Suppressor macrophage (primary cell): Measurements from ENCODE around the gene STAT5B.
A peak's percentile ranks its signal among the peaks of the same experiment; 100 is the strongest.
"Not testable (repeated sequence)": the region's sequence is repeated elsewhere in the genome, so short reads cannot be mapped to it uniquely, and the experiment has no call there.

Experiments used
- DNase-seq, 4 experiments: peaks; one replicate each; pipeline ENCODE4 v3.0.0-alpha.2; 2020 to 2022

The STAT5B gene

DNA sequence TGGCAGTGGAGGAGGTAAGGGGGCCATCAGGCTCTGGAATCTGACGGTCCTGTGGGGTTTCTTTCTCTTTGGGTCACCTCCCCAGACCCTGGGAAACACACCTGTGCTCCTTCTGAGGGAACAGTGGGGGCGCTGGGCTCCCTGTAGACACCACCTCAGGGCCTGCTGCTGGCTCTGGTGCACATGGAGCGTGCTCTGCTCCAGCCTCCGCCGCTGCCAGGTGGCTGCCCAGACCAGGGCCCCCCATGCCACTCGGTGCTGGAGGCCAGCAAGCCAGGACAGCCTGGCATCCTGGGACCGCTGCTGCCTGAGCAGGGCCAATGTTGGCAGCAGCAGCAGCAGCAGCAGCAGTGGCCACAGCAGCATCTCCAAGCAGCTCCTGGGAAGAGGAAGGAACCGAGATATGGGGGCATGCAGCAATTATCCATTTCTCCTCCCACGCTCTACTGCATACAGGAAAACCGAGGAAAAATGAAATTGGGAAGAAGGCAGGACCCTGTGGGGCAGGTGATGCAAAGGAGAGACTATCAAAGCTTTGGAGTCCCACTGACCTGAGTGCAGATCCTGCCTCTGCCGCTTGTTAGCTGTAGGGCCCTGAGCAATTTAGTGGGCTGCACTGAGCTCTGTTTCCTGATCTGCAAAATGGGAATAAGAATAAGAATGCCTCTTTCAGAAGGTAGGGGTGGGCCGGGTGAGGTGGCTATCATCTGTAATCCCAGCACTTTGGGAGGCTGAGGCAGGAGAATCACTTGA, 82.8 kb downstream of the STAT5B start:
- DNase-seq: peak in 1 of 4 experiments; percentile 30

DNA sequence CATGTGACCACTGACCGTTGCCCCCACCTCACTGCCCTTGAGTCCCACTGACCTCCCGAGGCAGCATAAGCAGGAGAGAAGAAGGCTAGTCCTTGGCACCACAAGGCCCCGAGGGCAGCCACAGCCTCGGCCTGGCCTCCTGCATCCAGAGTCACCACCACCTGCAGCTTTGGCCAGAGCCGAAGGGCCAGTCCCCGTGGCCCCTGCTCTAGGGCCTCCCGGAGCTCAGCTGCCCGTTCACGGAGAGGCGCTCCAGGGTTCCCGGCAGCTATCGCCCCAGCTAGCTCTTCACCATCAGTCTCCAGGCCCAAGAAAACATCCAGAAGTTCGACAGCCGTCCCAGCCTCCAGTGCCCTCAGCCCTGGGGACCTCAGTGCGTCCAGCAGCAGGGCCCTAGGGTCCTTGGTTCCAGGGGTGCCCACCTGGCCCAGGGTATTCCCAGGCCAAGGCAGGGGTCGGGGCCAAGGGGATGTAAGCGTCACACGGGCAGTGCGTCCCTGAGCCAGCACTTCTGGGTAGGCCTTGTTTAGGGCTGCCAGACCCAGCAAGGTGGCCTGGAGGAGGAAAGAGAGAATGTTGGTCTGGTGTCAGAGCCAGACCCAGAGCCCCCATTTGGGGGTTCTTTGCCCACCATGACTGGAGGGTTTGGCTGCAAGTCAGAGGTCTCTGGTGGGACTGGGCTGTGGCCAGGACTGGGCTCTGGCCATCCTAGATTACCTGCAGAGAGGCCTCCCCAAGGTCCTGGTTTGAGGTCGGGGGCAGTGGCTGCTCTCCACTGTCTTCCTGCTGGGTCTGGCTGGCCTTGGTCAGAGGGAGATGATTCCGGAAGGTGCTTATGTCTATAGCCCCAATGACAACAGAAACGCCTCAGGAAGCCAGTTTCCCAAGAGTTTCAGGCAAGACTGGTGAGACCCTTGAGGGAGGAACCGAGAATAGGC, 83.7 kb downstream of the STAT5B start:
- DNase-seq: no peak

DNA sequence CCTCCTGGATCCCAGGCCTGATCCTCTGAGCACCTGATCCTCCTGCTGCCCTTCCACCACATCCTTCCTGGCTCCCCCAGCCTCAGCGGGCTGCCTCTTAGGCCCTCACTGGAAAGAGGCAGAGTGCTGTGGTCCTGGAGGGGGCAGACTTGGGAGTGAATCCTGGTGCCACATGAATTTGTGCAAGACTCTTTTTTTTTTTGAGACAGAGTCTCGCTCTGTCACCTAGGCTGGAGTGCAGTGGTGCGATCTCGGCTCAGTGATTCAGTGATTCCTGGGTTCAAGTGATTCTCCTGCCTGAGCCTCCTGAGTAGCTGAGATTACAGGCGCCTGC, 84.9 kb downstream of the STAT5B start:
- no peak for DNase-seq

GRCh38 chr17:42190491-42191274, 85.5 kb downstream of the STAT5B start:
- no peak for DNase-seq

DNA sequence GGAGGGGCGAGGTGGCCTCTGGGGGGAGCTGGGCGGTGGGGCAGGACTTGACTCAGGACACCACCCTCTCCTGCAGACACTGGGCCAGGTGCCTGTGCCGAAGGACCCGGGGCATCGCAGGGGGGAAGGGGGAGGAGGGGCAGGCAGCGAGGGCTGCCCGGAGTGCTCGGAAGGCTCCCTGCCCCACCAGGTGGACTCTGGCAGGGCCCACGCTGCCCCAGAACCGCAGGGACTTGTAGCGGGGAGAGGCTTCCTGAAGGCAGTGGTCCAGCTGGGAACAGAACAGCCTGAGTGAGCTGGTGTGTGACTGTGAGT, 86.6 kb downstream of the STAT5B start:
- no peak for DNase-seq

DNA sequence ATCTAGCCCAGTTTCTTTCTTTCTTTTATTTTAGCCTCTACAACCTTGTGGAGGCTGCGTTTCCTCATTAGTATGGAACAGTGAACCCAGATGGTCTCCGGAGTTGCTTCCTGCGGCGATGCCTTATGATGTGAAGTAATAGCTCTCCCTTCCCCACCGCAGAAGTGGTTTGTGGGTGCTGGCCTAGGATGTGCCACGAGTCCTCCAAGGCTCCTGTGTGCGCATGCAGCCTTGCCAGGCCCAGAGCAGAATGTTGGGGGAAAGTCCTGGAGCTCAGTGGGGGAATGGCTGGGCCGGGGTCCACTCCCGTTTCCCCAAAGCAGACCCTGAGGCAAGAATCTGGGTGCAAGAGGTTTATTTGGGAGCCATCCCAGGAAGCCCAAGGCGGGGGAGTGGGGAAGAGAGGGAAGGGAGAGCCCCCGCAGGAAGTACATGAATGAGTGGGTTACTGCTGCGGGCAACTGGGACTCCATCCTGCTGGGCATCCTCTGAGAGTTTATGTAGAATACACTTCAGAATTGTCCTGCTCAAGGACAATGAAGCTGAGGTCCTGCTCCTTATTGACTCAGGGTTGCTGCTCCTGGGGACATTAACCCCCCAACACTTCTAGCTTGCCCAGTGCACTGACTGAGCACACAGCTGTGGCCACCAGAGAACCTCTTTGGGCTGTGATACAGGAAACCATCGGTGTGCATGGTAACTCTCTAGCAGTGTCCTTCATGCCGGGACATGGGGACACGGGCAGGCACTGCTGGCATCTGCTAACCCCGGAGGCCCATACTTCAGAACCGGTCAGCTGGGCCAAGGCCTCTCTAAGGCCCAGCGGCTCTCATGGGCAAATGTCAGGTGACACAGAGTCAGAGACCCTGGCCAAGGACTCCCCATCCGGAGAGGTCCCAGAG, 87.2 kb downstream of the STAT5B start:
- DNase-seq: peak; percentile 87 to 92 (median 90)

DNA sequence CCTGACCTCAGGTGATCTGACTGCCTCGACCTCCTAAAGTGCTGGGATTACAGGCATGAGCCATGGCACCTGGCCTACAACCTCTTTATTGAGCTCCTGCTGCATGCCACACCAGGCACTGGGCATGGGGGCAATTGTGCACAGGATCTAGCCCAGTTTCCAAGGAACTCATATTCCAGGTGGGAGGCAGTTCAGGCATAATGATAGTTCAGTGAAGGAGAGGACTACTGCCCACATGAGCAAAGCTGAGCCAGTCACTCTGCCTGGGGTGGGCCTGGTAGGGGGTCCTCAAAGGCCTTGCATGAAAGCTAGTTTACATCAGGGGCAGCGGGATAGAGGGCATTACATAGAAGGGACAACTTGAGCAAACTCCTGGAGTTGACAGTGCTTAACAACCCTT, 88.4 kb downstream of the STAT5B start:
- no peak for DNase-seq

DNA sequence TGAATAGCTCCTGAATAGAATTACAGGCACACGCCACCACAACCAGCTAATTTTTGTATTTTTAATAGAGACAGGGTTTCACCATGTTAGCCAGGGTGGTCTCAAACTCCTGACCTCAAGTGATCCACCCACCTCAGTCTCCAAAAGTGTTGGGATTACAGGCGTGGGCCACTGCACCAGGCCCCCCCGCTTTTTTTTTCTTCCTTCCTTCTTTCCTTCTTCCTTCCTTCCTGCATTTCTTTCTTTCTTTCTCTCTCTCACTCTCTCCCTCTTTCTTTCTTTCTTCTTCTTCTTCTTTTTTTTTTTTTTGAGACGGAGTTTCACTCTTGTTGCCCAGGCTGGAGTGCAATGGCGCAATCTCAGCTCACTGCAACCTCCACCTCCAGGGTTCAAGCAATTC, 90.0 kb downstream of the STAT5B start:
- not testable (repeated sequence) for DNase-seq

DNA sequence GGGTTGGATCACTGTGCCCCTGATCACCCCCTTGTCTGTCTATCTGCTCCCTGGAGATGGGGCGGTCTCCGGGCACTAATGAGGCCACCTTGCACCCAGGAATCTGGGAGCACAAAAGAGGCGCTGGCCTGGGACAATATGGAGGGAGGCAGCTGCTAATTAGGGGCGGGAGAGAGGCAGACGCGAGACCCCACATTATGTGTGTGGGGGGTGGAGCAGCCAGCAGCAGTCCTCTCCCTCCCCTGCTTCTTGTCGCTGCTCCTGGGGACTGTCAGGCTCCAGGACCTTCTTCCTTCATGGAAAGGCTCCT, 90.6 kb downstream of the STAT5B start:
- no peak for DNase-seq

GRCh38 chr17:42184713-42185620, 91.2 kb downstream of the STAT5B start, which contains the start of gene HCRT:
HCRT (minus strand) TSS chr17:42185452; CDS start chr17:42185365, 87 bp downstream.
- peak; percentile 66 to 83 (median 79) for DNase-seq

GRCh38 chr17:42183741-42184711, 92.2 kb downstream of the STAT5B start:
- DNase-seq: peak; percentile 89 to 95 (median 92)

DNA sequence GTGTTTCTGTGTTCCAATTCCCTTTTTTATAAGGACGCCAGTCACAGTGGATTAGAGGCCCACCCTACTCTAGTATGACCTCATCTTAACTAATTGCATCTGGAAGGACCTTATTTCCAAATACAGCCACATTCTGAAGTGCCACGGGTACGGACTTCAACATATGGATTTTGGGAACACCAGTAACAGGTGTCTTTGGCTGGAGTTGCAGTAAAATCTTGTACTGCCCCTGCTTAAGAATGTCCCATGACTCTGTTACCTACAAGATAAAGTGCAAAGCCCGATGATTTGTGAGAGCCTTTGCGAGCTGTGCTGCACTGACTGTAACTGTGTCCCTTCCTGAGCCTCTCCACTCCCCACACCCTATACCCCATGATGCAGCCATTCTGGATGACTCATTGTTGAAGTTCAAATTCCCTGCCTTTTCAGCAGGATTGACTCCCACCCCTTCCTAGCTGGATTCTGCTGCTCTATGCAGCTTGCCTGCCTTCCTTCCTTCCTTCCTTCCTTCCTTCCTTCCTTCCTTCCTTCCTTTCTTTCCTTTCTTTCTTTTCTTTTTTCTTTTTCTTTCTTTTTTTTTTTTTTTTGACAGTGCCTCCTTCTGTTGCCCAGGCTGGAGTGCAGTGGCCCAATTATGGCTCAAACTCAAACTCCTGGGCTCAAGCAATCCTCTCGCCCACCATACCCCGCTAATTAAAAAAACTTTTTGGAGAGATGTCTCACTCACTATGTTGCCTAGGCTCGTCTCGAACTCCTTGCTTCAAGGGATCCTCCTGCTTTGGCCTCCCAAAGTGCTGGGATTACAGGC, 93.1 kb downstream of the STAT5B start:
- peak; percentile 77 to 89 (median 82) for DNase-seq

GRCh38 chr17:42181851-42182207, 94.4 kb downstream of the STAT5B start:
- DNase-seq: no peak

DNA sequence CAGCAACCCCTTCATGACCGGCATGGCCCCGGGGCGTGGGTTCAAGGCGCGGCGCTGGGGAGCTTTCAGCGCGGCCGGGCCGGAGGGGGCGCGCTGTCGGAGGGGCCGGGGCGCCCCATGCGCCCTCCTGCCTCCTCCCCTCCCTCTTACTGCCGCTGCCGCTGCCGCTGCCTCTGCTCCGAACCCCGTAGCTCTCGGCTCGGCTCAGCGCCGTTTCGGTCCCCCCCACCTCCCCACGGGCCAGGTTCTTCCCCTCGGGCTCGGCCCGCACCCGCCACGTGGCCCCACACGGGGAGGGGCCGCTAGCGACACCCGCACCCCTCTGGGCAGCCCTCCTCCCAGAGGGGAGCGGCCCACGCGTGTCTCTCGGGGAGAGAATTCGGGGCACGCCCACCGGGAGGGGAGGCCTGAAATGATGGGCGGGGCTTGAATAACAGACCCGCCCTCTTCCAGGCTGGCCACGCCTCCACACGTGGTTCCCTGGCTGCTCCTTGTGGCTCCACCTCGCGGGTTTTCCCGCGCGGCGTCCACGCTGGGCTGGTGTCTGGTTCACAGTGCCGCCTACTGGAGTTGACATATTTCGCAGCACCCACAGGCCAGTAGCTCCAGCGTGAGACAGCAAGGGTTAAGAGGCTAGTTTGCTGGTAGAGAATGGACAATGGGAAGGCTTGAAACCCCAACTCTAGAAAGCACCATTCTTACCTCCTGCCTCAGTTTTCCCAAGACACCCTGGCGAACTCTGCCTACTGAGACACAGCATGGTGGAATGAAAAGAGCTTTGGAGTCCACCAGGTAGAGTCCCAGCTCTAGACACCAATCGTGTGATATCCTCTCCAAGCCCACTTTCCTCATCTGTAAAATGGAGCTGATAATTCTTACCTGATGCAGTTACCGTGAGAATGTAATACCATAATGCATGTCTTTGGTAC, 95.0 kb downstream of the STAT5B start, which contains the start of gene KCNH4:
KCNH4 (minus strand) TSS at position 221 of the 929 bp plus-strand sequence; CDS start at position 24, 197 bp downstream.
- DNase-seq: peak; percentile 94 to 97 (median 96)

GRCh38 chr17:42180411-42180921, 95.7 kb downstream of the STAT5B start:
- DNase-seq: no peak

- DNase-seq: peak in 3 of 4 experiments; percentile 24 to 63 (median 50)
Measured at GRCh38 chr17:42179911-42180410, 96.2 kb downstream of the STAT5B start.

DNA sequence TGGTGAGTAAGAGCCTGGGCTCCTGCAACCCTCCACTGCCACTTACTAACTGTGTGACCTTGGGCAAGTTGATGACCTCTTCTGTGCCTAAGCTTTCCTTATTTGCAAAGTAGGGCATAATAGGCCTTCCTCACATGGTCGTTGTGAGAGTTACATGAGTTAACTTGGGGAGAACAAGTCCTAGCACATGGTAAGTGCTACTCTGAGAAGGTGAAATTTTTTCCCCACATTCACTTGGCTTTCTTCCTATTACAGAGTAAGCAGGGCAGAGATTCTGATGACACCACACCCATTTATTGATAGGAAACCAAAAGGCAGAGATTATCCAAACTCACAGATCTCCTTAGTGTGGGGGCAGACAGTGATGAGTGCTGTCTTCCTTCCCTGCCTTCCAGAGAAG, 96.9 kb downstream of the STAT5B start:
- peak in 3 of 4 experiments; percentile 29 to 53 (median 32) for DNase-seq
